ENCODE results near the gene CCDC136.

Gene CCDC136
- long read RNA-seq = 0 reads

GRCh38 chr7:128791121-128791971 is at the start of gene CCDC136:
TSS of gene CCDC136 (plus strand) at chr7:128791968. CDS start at chr7:128792412, 444 bp downstream.
- H3K27ac ChIP-seq (replicated peaks) = no peak within 1 kb of the TSS

GRCh38 chr7:128742206-128742605 is 49.6 kb upstream of the CCDC136 start:
- no peaks in the 10 kb centered on the region for H3K27me3 ChIP-seq (ENCODE audit: insufficient read depth, poor library complexity, severe bottlenecking)
- no peak for DNase-seq (ENCODE audit: low read depth in 1 of 2, low spot score in 1 of 2)
- H3K27ac ChIP-seq (replicated peaks) = no peak overlapping the region
- TF ChIP-seq GABPA (IDR thresholded peaks at IDR 0.05; ENCODE audit: low read depth) (no peak), POLR2AphosphoS5 (IDR thresholded peaks at IDR 0.05; ENCODE audit: low read depth) (no peak), CTCF (IDR thresholded peaks at IDR 0.05; ENCODE audit: insufficient read depth, low read length) (no peak), REST (IDR thresholded peaks at IDR 0.05; ENCODE audit: insufficient replicate concordance, low read depth) (no peak), SPI1 (IDR thresholded peaks at IDR 0.05; ENCODE audit: borderline replicate concordance, low read depth) (no peak)
- H3K4me3 ChIP-seq (replicated peaks; ENCODE audit: insufficient read depth, low read length) = no peak overlapping the region

More at GRCh38 chr7:128791121-128791971, at the start of gene CCDC136:
- peaks cover 16% of the 10 kb centered on the region for H3K27me3 ChIP-seq (ENCODE audit: insufficient read depth, poor library complexity, severe bottlenecking)
- H3K4me3 ChIP-seq (replicated peaks; ENCODE audit: insufficient read depth, low read length) = peak within 1 kb of the TSS; percentile 82
- no peak for TF ChIP-seq SPI1 (IDR thresholded peaks at IDR 0.05; ENCODE audit: borderline replicate concordance, low read depth)
- DNase-seq (ENCODE audit: low read depth in 1 of 2, low spot score in 1 of 2) = peak; percentile 41 to 55

- no peak for DNase-seq (ENCODE audit: low read depth in 1 of 2, low spot score in 1 of 2)
- H3K4me3 ChIP-seq (replicated peaks; ENCODE audit: insufficient read depth, low read length) = no peak overlapping the region
- no peak overlapping the region for H3K27ac ChIP-seq (replicated peaks)
- TF ChIP-seq GABPA (IDR thresholded peaks at IDR 0.05; ENCODE audit: low read depth) (no peak), SPI1 (IDR thresholded peaks at IDR 0.05; ENCODE audit: borderline replicate concordance, low read depth) (no peak), POLR2AphosphoS5 (IDR thresholded peaks at IDR 0.05; ENCODE audit: low read depth) (no peak), REST (IDR thresholded peaks at IDR 0.05; ENCODE audit: insufficient replicate concordance, low read depth) (no peak), CTCF (IDR thresholded peaks at IDR 0.05; ENCODE audit: insufficient read depth, low read length) (no peak)
- no peaks in the 10 kb centered on the region for H3K27me3 ChIP-seq (ENCODE audit: insufficient read depth, poor library complexity, severe bottlenecking)
Observed at GRCh38 chr7:128743112-128743772, 48.5 kb upstream of the CCDC136 start.

- TF ChIP-seq SPI1 (IDR thresholded peaks at IDR 0.05; ENCODE audit: borderline replicate concordance, low read depth) (no peak), REST (IDR thresholded peaks at IDR 0.05; ENCODE audit: insufficient replicate concordance, low read depth) (no peak), GABPA (IDR thresholded peaks at IDR 0.05; ENCODE audit: low read depth) (no peak), POLR2AphosphoS5 (IDR thresholded peaks at IDR 0.05; ENCODE audit: low read depth) (no peak), CTCF (IDR thresholded peaks at IDR 0.05; ENCODE audit: insufficient read depth, low read length) (no peak)
- H3K27ac ChIP-seq (replicated peaks) = no peak overlapping the region
- DNase-seq (ENCODE audit: low read depth in 1 of 2, low spot score in 1 of 2) = no peak
- H3K27me3 ChIP-seq (ENCODE audit: insufficient read depth, poor library complexity, severe bottlenecking) = no peaks in the 10 kb centered on the region
- H3K4me3 ChIP-seq (replicated peaks; ENCODE audit: insufficient read depth, low read length) = no peak overlapping the region
Observed at GRCh38 chr7:128744366-128744905, 47.3 kb upstream of the CCDC136 start.

All from HL-60 (cell line).